Kidney (tissue), 14 donors: Measurements from ENCODE around the gene ZNF554. TPM values are rescaled to one million over a fixed set of nuclear protein-coding genes. Genes with fewer than 3 reads are reported as not detected.

Experiments used
- DNase-seq, 5 donors: peaks; one replicate each; pipeline ENCODE4 v3.0.0-alpha.2; 2013 to 2020
- FAIRE-seq: peaks from 2 replicates; lab custom pipeline; 2012; peaks lifted over from hg19 to GRCh38; lab: Jason Lieb, UNC
- H3K27ac ChIP-seq, 2 donors: one replicate each; pipeline ENCODE4 v1.7.0; 2013; ENCODE audit warnings: low read depth in 2 of 2, low read length in 2 of 2, inconsistent platforms in 1 of 2
- H3K27me3 ChIP-seq: one replicate; pipeline ENCODE4 v1.7.1; 2013; ENCODE audit warnings: low read length, inconsistent platforms; ENCODE audit not compliant: control insufficient read depth, insufficient read depth
- H3K36me3 ChIP-seq, 3 donors: one replicate each; pipeline versions ENCODE4 v1.7.0 to v1.7.1; 2013; ENCODE audit warnings: low read length in 3 of 3, control low read depth in 1 of 3, inconsistent platforms in 1 of 3; ENCODE audit not compliant: insufficient read depth in 3 of 3, control insufficient read depth in 2 of 3
- H3K4me1 ChIP-seq, 3 donors: one replicate each; pipeline versions ENCODE4 v1.7.0 to v1.7.1; 2013; ENCODE audit warnings: low read length in 3 of 3, inconsistent platforms in 1 of 3, low read depth in 1 of 3; ENCODE audit not compliant: control insufficient read depth in 2 of 3, insufficient read depth in 2 of 3
- H3K4me3 ChIP-seq, 3 donors: one replicate each; pipeline versions ENCODE4 v1.7.0 to v1.8.1; 2013; ENCODE audit warnings: low read length in 3 of 3, control low read depth in 1 of 3, inconsistent platforms in 1 of 3
- H3K9ac ChIP-seq, 3 donors: one replicate each; pipeline versions ENCODE4 v1.7.0 to v1.7.1; 2013; ENCODE audit warnings: low read length in 3 of 3, control low read depth in 1 of 3, inconsistent platforms in 1 of 3
- H3K9me3 ChIP-seq, 3 donors: one replicate each; pipeline versions ENCODE4 v1.7.0 to v1.7.1; 2013; ENCODE audit warnings: low read length in 3 of 3, control low read depth in 1 of 3, inconsistent platforms in 1 of 3; ENCODE audit not compliant: control insufficient read depth in 2 of 3, insufficient read depth in 1 of 3
- CTCF ChIP-seq: IDR thresholded peaks from 3 replicates; pipeline ENCODE4 v1.5.1; 2012; ENCODE audit warnings: mild to moderate bottlenecking, moderate library complexity, borderline replicate concordance; ENCODE audit not compliant: insufficient read depth; ENCODE audit errors: extremely low read depth
- intact Hi-C: fragments of 100-400 bp; cut with DNase I; formaldehyde crosslinking; loops from one replicate; pipeline ENCODE4 v1.11.1; 2022
- polyA plus RNA-seq: library from polyadenylated mRNA; stranded (reverse); fragments of 350-450 nt; fragmentation: Illumina TruSeq; extraction: RNeasy Lipid Tissue Mini Kit (QIAGEN cat#74804); gene quantifications from one replicate; pipeline ENCODE4 v1.2.3, GENCODE V29; 2014; ENCODE audit warnings: low read depth, low replicate concordance; ENCODE audit not compliant: insufficient read depth
- total RNA-seq: library from RNA; stranded (reverse); fragmentation: NEBNext Ultra II Directional; extraction: Animal tissue kit (Norgen Biotek cat#: 25700); gene quantifications from one replicate; pipeline ENCODE4 v1.2.1, GENCODE V29; 2021
- donor health status: control.
- donor health status: control.
- donor health status: control.
- donor health status: control.
- donor health status: control.
- donor health status: DM: yes; HTN: yes; CAD: no.
- donor health status: Normal renal cell carcinoma (clear cell type).

Gene ZNF554
- total and polyA plus RNA-seq, 2 donors from 2014 or later = 3.6 to 6.9 TPM

- peaks cover 0 to 3% (median 0%) of the 10 kb centered on the region in 3 donors for H3K4me1 ChIP-seq
- no peak overlapping the region for H3K27ac ChIP-seq
- H3K9ac ChIP-seq = no peak overlapping the region
- no peaks in the 10 kb centered on the region for H3K27me3 ChIP-seq
- peaks cover 0 to 7% (median 0%) of the 10 kb centered on the region in 3 donors for H3K36me3 ChIP-seq
- H3K9me3 ChIP-seq = no peaks in the 10 kb centered on the region
- intact Hi-C loops = no loop called here
- FAIRE-seq (no peak), DNase-seq (no peak)
- H3K4me3 ChIP-seq = no peak overlapping the region
- TF ChIP-seq CTCF = no peak
Observed at GRCh38 chr19:2822846-2823245, 3.2 kb downstream of the ZNF554 start.

GRCh38 chr19:2823646-2824045 lies 4.0 kb downstream of the ZNF554 start:
- intact Hi-C loops = no loop called here
- H3K4me3 ChIP-seq = no peak overlapping the region
- peaks cover 0 to 9% (median 3%) of the 10 kb centered on the region in 3 donors for H3K36me3 ChIP-seq
- TF ChIP-seq CTCF = no peak
- DNase-seq (no peak), FAIRE-seq (no peak)
- H3K9me3 ChIP-seq = peaks cover 0 to 2% (median 0%) of the 10 kb centered on the region in 3 donors
- no peaks in the 10 kb centered on the region for H3K27me3 ChIP-seq
- H3K9ac ChIP-seq = no peak overlapping the region
- H3K27ac ChIP-seq = no peak overlapping the region
- peaks cover 0 to 3% (median 0%) of the 10 kb centered on the region in 3 donors for H3K4me1 ChIP-seq

- no peak overlapping the region for H3K4me3 ChIP-seq
- H3K9ac ChIP-seq = no peak overlapping the region
- no peak for TF ChIP-seq CTCF
- intact Hi-C loops = no loop called here
- no peak for DNase-seq
- peaks cover 0 to 2% (median 0%) of the 10 kb centered on the region in 3 donors for H3K9me3 ChIP-seq
- peaks cover 0 to 3% (median 0%) of the 10 kb centered on the region in 3 donors for H3K4me1 ChIP-seq
- peaks cover 0 to 9% (median 3%) of the 10 kb centered on the region in 3 donors for H3K36me3 ChIP-seq
- no peaks in the 10 kb centered on the region for H3K27me3 ChIP-seq
- FAIRE-seq = no peak
- no peak overlapping the region for H3K27ac ChIP-seq
Observed at GRCh38 chr19:2824129-2824528, 4.5 kb downstream of the ZNF554 start.

GRCh38 chr19:2827022-2827421 lies 7.4 kb downstream of the ZNF554 start:
- intact Hi-C loops = no loop called here
- no peak for DNase-seq
- Histone ChIP-seq H3K27ac (no peak overlapping the region), H3K9me3 (peaks cover 0 to 9% (median 4%) of the 10 kb centered on the region in 3 donors), H3K4me1 (no peaks in the 10 kb centered on the region), H3K9ac (no peak overlapping the region), H3K27me3 (no peaks in the 10 kb centered on the region), H3K4me3 (no peak overlapping the region), H3K36me3 (peaks cover 0 to 9% (median 4%) of the 10 kb centered on the region in 3 donors)
- no peak for FAIRE-seq
- no peak for TF ChIP-seq CTCF
